HCT116 (cell line): ENCODE results near the gene PSENEN. TPM values are rescaled to one million over a fixed set of nuclear protein-coding genes. Genes with fewer than 3 reads are reported as not detected.

Source experiments
- ATAC-seq: fragments of 200-7000 bp; cut with Tn5 transposase; 2 replicates; pipeline ENCODE4 v1.9.1; 2020; ENCODE audit warnings: mild to moderate bottlenecking, moderate library complexity
- BruUV-seq: library from RNA; stranded (reverse); fragments of 400-500 nt; replicated peaks from 2 replicates; lab custom pipeline; 2021; lab: Mats Ljungman, UMichigan
- CTCF ChIA-PET: fragments of 300-600 bp; sonication (Branson Sonifier 250); formaldehyde crosslinking; loops from one replicate; lab custom pipeline; 2021; ENCODE audit warnings: antibody characterized with exemption; lab: Charles Lee
- POLR2A ChIA-PET: fragments of 300-600, 350-600 bp; sonication (Branson Sonifier 250); formaldehyde crosslinking; loops from one replicate; lab custom pipeline; 2021; ENCODE audit warnings: antibody characterized with exemption; lab: Charles Lee
- RAD21 ChIA-PET, 2 experiments: fragments of 300-600 bp; sonication (Branson Sonifier 250); formaldehyde crosslinking; loops; one replicate each; lab custom pipeline; 2023; ENCODE audit warnings: low total read pairs in 2 of 2; ENCODE audit not compliant: uncharacterized antibody in 2 of 2, unreplicated experiment in 2 of 2, low non-redundant PET in 1 of 2; lab: Charles Lee
- DNase-seq: peaks from one replicate; pipeline ENCODE4 v3.0.0-alpha.2; 2010; ENCODE audit warnings: low read depth, low spot score
- H2AFZ ChIP-seq: fragments of 200-600 bp; shearing (Covaris generic), sonication (generic); 2 replicates; pipeline ENCODE4 v1.6.1; 2017; ENCODE audit warnings: low read depth, mixed run types, mixed read lengths, antibody characterized with exemption, low read length; ENCODE audit not compliant: poor library complexity, severe bottlenecking
- H3K27ac ChIP-seq: 2 replicates; pipeline ENCODE4 v1.5.1; 2012; ENCODE audit warnings: low read depth, low read length
- H3K27me3 ChIP-seq: fragments of 200-600 bp; sonication (generic); 2 replicates; pipeline ENCODE4 v1.6.1; 2016; ENCODE audit warnings: mixed run types, low read length, mixed read lengths; ENCODE audit not compliant: insufficient read depth
- H3K36me3 ChIP-seq, 2 experiments: fragments of 200-500 bp in 1 of 2; fragments of 200-600 bp in 1 of 2; sonication (Bioruptor generic) in 1 of 2; sonication (generic) in 1 of 2; 2 replicates each; pipeline versions ENCODE4 v1.5.1 to v1.6.1; 2014 to 2016; ENCODE audit warnings: low read length in 2 of 2, inconsistent platforms in 1 of 2, mixed read lengths in 1 of 2, mixed run types in 1 of 2; ENCODE audit not compliant: insufficient read depth in 2 of 2, control insufficient read depth in 1 of 2
- H3K4me1 ChIP-seq, 2 experiments: fragments of 200-600 bp in 1 of 2; sonication (generic) in 1 of 2; 2 replicates each; pipeline versions ENCODE4 v1.5.1 to v1.6.1; 2012 to 2017; ENCODE audit warnings: low read length in 2 of 2, inconsistent platforms in 1 of 2, mild to moderate bottlenecking in 1 of 2, mixed read lengths in 1 of 2, mixed run types in 1 of 2, moderate library complexity in 1 of 2; ENCODE audit not compliant: insufficient read depth in 2 of 2, control insufficient read depth in 1 of 2
- H3K4me2 ChIP-seq: fragments of 200-600 bp; sonication (generic); 2 replicates; pipeline ENCODE4 v1.6.1; 2017; ENCODE audit warnings: mixed run types, low read length, mixed read lengths
- H3K4me3 ChIP-seq, 2 experiments: fragments of 200-600 bp in 1 of 2; sonication (generic) in 1 of 2; replicated peaks in 1 of 2; 2 replicates each; pipeline ENCODE4 v1.5.1; 2011 to 2016; ENCODE audit warnings: low read length in 2 of 2, control low read depth in 1 of 2, low read depth in 1 of 2, mild to moderate bottlenecking in 1 of 2, mixed read lengths in 1 of 2, mixed run types in 1 of 2
- H3K79me2 ChIP-seq: fragments of 200-600 bp; sonication (generic); 2 replicates; pipeline ENCODE4 v1.6.1; 2017; ENCODE audit warnings: mild to moderate bottlenecking, mixed run types, low read length, moderate library complexity, mixed read lengths; ENCODE audit not compliant: insufficient read depth
- H3K9ac ChIP-seq: fragments of 200-600 bp; sonication (generic); 2 replicates; pipeline ENCODE4 v1.6.1; 2016; ENCODE audit warnings: low read length, mixed read lengths
- H3K9me2 ChIP-seq: fragments of 200-600 bp; sonication (generic), shearing (Covaris generic); 2 replicates; pipeline ENCODE4 v1.6.1; 2017; ENCODE audit warnings: mixed run types, mild to moderate bottlenecking, moderate library complexity; ENCODE audit not compliant: insufficient read depth
- H3K9me3 ChIP-seq, 2 experiments: fragments of 200-500 bp in 1 of 2; fragments of 200-600 bp in 1 of 2; sonication (Bioruptor generic) in 1 of 2; sonication (generic) in 1 of 2; 2 replicates each; pipeline ENCODE4 v1.6.1; 2014 to 2017; ENCODE audit warnings: low read length in 2 of 2, mixed read lengths in 2 of 2, inconsistent platforms in 1 of 2, low read depth in 1 of 2, mild to moderate bottlenecking in 1 of 2, mixed run types in 1 of 2, moderate library complexity in 1 of 2; ENCODE audit not compliant: control insufficient read depth in 1 of 2, insufficient read depth in 1 of 2
- H4K20me1 ChIP-seq: fragments of 200-600 bp; sonication (generic), shearing (Covaris generic); 2 replicates; pipeline ENCODE4 v1.6.1; 2017; ENCODE audit warnings: mixed run types, mild to moderate bottlenecking, moderate library complexity; ENCODE audit not compliant: insufficient read depth
- ATF3 ChIP-seq: IDR thresholded peaks from 2 replicates; pipeline ENCODE4 v1.6.1; 2012
- CBX3 ChIP-seq: IDR thresholded peaks from 2 replicates; pipeline ENCODE4 v1.6.1; 2012; ENCODE audit warnings: low read depth
- CEBPB ChIP-seq: IDR thresholded peaks from 2 replicates; pipeline ENCODE4 v1.6.1; 2012; ENCODE audit warnings: low read depth
- CTCF ChIP-seq, 3 experiments: fragments of 200-600 bp in 1 of 3; sonication (generic) in 1 of 3; IDR thresholded peaks in 2 of 3; conservative IDR thresholded peaks in 1 of 3; 2 replicates each; pipeline ENCODE4 v1.5.1; 2012 to 2017; ENCODE audit warnings: low read depth in 2 of 3, low read length in 2 of 3, antibody characterized with exemption in 1 of 3, borderline replicate concordance in 1 of 3, control low read depth in 1 of 3, mild to moderate bottlenecking in 1 of 3, mixed read lengths in 1 of 3, mixed run types in 1 of 3, moderate library complexity in 1 of 3; ENCODE audit not compliant: insufficient read depth in 1 of 3
- EGR1 ChIP-seq: IDR thresholded peaks from 2 replicates; pipeline ENCODE4 v1.6.1; 2012; ENCODE audit warnings: low read depth
- EZH2 ChIP-seq: fragments of 200-600 bp; sonication (generic); IDR thresholded peaks from 2 replicates; pipeline ENCODE4 v1.6.1; 2017; ENCODE audit warnings: antibody characterized with exemption, mixed run types
- EZH2phosphoT487 ChIP-seq: fragments of 200-600 bp; IDR thresholded peaks from 2 replicates; pipeline ENCODE4 v1.6.1; 2018; ENCODE audit warnings: antibody characterized with exemption, borderline replicate concordance
- FOSL1 ChIP-seq: IDR thresholded peaks from 2 replicates; pipeline ENCODE4 v1.6.1; 2012; ENCODE audit warnings: low read depth
- JUND ChIP-seq: IDR thresholded peaks from 2 replicates; pipeline ENCODE4 v1.6.1; 2012
- POLR2A ChIP-seq: IDR thresholded peaks from 2 replicates; pipeline ENCODE4 v1.7.0; 2011; ENCODE audit warnings: borderline replicate concordance; ENCODE audit not compliant: insufficient read depth, insufficient read length; ENCODE audit errors: extremely low read depth
- SIN3A ChIP-seq: IDR thresholded peaks from 2 replicates; pipeline ENCODE4 v1.6.1; 2012; ENCODE audit warnings: low read depth
- SP1 ChIP-seq: IDR thresholded peaks from 2 replicates; pipeline ENCODE4 v1.6.1; 2012; ENCODE audit warnings: low read depth
- SRF ChIP-seq: IDR thresholded peaks from 2 replicates; pipeline ENCODE4 v1.6.1; 2012; ENCODE audit warnings: low read depth
- TCF7L2 ChIP-seq: IDR thresholded peaks from 2 replicates; pipeline ENCODE4 v1.7.0; 2011; ENCODE audit warnings: borderline replicate concordance, inconsistent platforms; ENCODE audit not compliant: insufficient read depth, insufficient read length; ENCODE audit errors: extremely low read depth
- ZBTB33 ChIP-seq: IDR thresholded peaks from 2 replicates; pipeline ENCODE4 v1.6.1; 2011; ENCODE audit warnings: mild to moderate bottlenecking, low read length, moderate library complexity; ENCODE audit not compliant: insufficient replicate concordance; ENCODE audit errors: extremely low read depth
- ZFX ChIP-seq: fragments of 450-650 bp; IDR thresholded peaks from 2 replicates; pipeline ENCODE4 v1.6.1; 2017
- ZNF274 ChIP-seq: fragments of 200-500 bp; sonication (Bioruptor generic); IDR thresholded peaks from 2 replicates; pipeline ENCODE4 v1.6.1; 2014; ENCODE audit warnings: mild to moderate bottlenecking, low read depth, low read length, inconsistent platforms
- intact Hi-C: fragments of 100-400 bp; cut with micrococcal nuclease; formaldehyde crosslinking; loops from 2 replicates; pipeline ENCODE4 v1.10.0; 2022
- total RNA-seq: library from RNA; stranded (reverse); gene quantifications from one replicate; pipeline ENCODE4 v1.2.1, GENCODE V29; 2021; ENCODE audit not compliant: unreplicated experiment

Gene PSENEN
- total RNA-seq, 1 experiment from 2014 or later, result 55.3 TPM

GRCh38 chr19:35731353-35731752 lies 14.1 kb upstream of the PSENEN start:
- Histone ChIP-seq H3K4me2 (no peak overlapping the region), H3K9me3 (no peaks in the 10 kb centered on the region), H2AFZ (no peak overlapping the region), H3K36me3 (peaks cover 44 to 48% of the 10 kb centered on the region in 2 experiments), H3K27me3 (no peaks in the 10 kb centered on the region), H3K9ac (no peak overlapping the region), H4K20me1 (no peaks in the 10 kb centered on the region), H3K4me1 (no peaks in the 10 kb centered on the region), H3K9me2 (no peaks in the 10 kb centered on the region), H3K4me3 (no peak overlapping the region), H3K79me2 (no peaks in the 10 kb centered on the region), H3K27ac (no peak overlapping the region)
- ATAC-seq, result peak; percentile 19; the same call in 1 of the 2 replicates
- POLR2A ChIA-PET, result no interaction called here
- CTCF ChIA-PET, result no interaction called here
- no peak for TF ChIP-seq EGR1
- no peak for TF ChIP-seq SIN3A
- TF ChIP-seq POLR2A, result no peak
- TF ChIP-seq SRF, result no peak
- TF ChIP-seq EZH2, result no peak
- no peak for TF ChIP-seq FOSL1
- no peak for TF ChIP-seq JUND
- TF ChIP-seq ZFX, result no peak
- TF ChIP-seq ZNF274, result no peak
- TF ChIP-seq ATF3, result no peak
- no peak for TF ChIP-seq TCF7L2
- no peak for TF ChIP-seq CBX3
- no peak for TF ChIP-seq CEBPB
- no peak for TF ChIP-seq ZBTB33
- TF ChIP-seq SP1, result no peak
- TF ChIP-seq EZH2phosphoT487, result no peak
- TF ChIP-seq CTCF (IDR thresholded peaks at IDR 0.05 in 2 of 3, conservative IDR thresholded peaks at IDR 0.05 in 1 of 3; ENCODE audit: borderline replicate concordance in 1 of 3, insufficient read depth in 1 of 3, low read depth in 2 of 3, low read length in 2 of 3), result no peak
- intact Hi-C loops, result no loop called here
- DNase-seq, result no peak
- RAD21 ChIA-PET, result no interaction called here
- BruUV-seq, result no TSS peak
